HG02798 (cell line): ENCODE results near the gene ADCY1.

Source experiments
- ATAC-seq: cut with Tn5 transposase; IDR thresholded peaks from one replicate; pipeline ENCODE4 v1.9.1; 2021; ENCODE audit warnings: mild to moderate bottlenecking; ENCODE audit not compliant: unreplicated experiment, poor library complexity

The ADCY1 gene

GRCh38 chr7:45649560-45650346 is 75.6 kb downstream of the ADCY1 start:
- no peak for ATAC-seq

GRCh38 chr7:45650404-45651394 is 76.5 kb downstream of the ADCY1 start:
- no peak for ATAC-seq

GRCh38 chr7:45651540-45651939 is 77.4 kb downstream of the ADCY1 start:
- no peak for ATAC-seq

- no peak for ATAC-seq
These were observed 78.5 kb downstream of the ADCY1 start for GRCh38 chr7:45652630-45653029.

- no peak for ATAC-seq
These were observed 79.2 kb downstream of the ADCY1 start for GRCh38 chr7:45653209-45653907.

- ATAC-seq: no peak
These were observed 80.2 kb downstream of the ADCY1 start for GRCh38 chr7:45654341-45654740.

GRCh38 chr7:45655539-45655938 is 81.4 kb downstream of the ADCY1 start:
- no peak for ATAC-seq

GRCh38 chr7:45656431-45656830 is 82.3 kb downstream of the ADCY1 start:
- no peak for ATAC-seq

- no peak for ATAC-seq
These were observed 83.1 kb downstream of the ADCY1 start for GRCh38 chr7:45657136-45657889.

- ATAC-seq: no peak
These were observed 83.9 kb downstream of the ADCY1 start for GRCh38 chr7:45657890-45658715.

GRCh38 chr7:45658716-45659495 is 84.7 kb downstream of the ADCY1 start:
- no peak for ATAC-seq

- ATAC-seq: no peak
These were observed 85.5 kb downstream of the ADCY1 start for GRCh38 chr7:45659496-45660139.

GRCh38 chr7:45660201-45660900 is 86.2 kb downstream of the ADCY1 start:
- no peak for ATAC-seq

GRCh38 chr7:45660901-45661211 is 86.7 kb downstream of the ADCY1 start:
- no peak for ATAC-seq

- no peak for ATAC-seq
These were observed 87.3 kb downstream of the ADCY1 start for GRCh38 chr7:45661302-45661995.

- ATAC-seq: no peak
These were observed 87.8 kb downstream of the ADCY1 start for GRCh38 chr7:45662018-45662417.
